8988T (cell line): Measurements from ENCODE around the gene C19orf12.
A peak's percentile ranks its signal among the peaks of the same experiment; 100 is the strongest.
"Not testable (repeated sequence)": the region's sequence is repeated elsewhere in the genome, so short reads cannot be mapped to it uniquely, and the experiment has no call there.

ENCODE experiments used
- DNase-seq: peaks from one replicate; pipeline ENCODE4 v3.0.0; 2011

Gene C19orf12

GRCh38 chr19:29673451-29674371 is 41.4 kb downstream of the C19orf12 start:
- no peak for DNase-seq

- no peak for DNase-seq
Measured at GRCh38 chr19:29672933-29673336, 42.1 kb downstream of the C19orf12 start.

- no peak for DNase-seq
Measured at GRCh38 chr19:29672319-29672932, 42.6 kb downstream of the C19orf12 start.

GRCh38 chr19:29671393-29672160 is 43.5 kb downstream of the C19orf12 start:
- DNase-seq, result no peak

- not testable (repeated sequence) for DNase-seq
Measured at GRCh38 chr19:29671026-29671392, 44.1 kb downstream of the C19orf12 start.

- DNase-seq, result no peak
Measured at GRCh38 chr19:29670255-29670654, 44.8 kb downstream of the C19orf12 start.

GRCh38 chr19:29668746-29669609 is 46.1 kb downstream of the C19orf12 start:
- DNase-seq, result no peak

GRCh38 chr19:29667901-29668341 is 47.1 kb downstream of the C19orf12 start:
- no peak for DNase-seq

- no peak for DNase-seq
Measured at GRCh38 chr19:29667387-29667783, 47.7 kb downstream of the C19orf12 start.

GRCh38 chr19:29666578-29667386 is 48.3 kb downstream of the C19orf12 start:
- peak; percentile 46 for DNase-seq

- DNase-seq, result peak; percentile 54
Measured at GRCh38 chr19:29665826-29666577, 49.1 kb downstream of the C19orf12 start.

GRCh38 chr19:29665215-29665825 is 49.7 kb downstream of the C19orf12 start, which contains the start of gene PLEKHF1:
PLEKHF1 (plus strand) TSS chr19:29665461; CDS start chr19:29673840, 8,379 bp downstream.
- peak; percentile 95 for DNase-seq

GRCh38 chr19:29664753-29665214 is 50.3 kb downstream of the C19orf12 start:
- DNase-seq, result no peak

- DNase-seq, result peak; percentile 23
Measured at GRCh38 chr19:29663861-29664752, 51.0 kb downstream of the C19orf12 start.

- DNase-seq, result peak; percentile 78
Measured at GRCh38 chr19:29662604-29663404, 52.3 kb downstream of the C19orf12 start.

- DNase-seq, result no peak
Measured at GRCh38 chr19:29662278-29662603, 52.8 kb downstream of the C19orf12 start.

- DNase-seq, result no peak
Measured at GRCh38 chr19:29660835-29661234, 54.2 kb downstream of the C19orf12 start.
